GM12874 (cell line): ENCODE measurements around the gene RAB26.

ENCODE experiments used
- CTCF ChIP-seq: IDR thresholded peaks from 2 replicates; pipeline ENCODE4 v1.5.1; 2011; ENCODE audit warnings: low read depth, mild to moderate bottlenecking, control low read depth, low read length, moderate library complexity; ENCODE audit not compliant: insufficient read depth

The RAB26 gene

GRCh38 chr16:2156849-2157224 is 8.4 kb downstream of the RAB26 start:
- no peak for TF ChIP-seq CTCF

- no peak for TF ChIP-seq CTCF
Measured at GRCh38 chr16:2157480-2158261, 9.2 kb downstream of the RAB26 start.

- no peak for TF ChIP-seq CTCF
Measured at GRCh38 chr16:2158262-2158638, 9.8 kb downstream of the RAB26 start.

GRCh38 chr16:2159175-2159838 is 10.9 kb downstream of the RAB26 start:
- no peak for TF ChIP-seq CTCF

DNA sequence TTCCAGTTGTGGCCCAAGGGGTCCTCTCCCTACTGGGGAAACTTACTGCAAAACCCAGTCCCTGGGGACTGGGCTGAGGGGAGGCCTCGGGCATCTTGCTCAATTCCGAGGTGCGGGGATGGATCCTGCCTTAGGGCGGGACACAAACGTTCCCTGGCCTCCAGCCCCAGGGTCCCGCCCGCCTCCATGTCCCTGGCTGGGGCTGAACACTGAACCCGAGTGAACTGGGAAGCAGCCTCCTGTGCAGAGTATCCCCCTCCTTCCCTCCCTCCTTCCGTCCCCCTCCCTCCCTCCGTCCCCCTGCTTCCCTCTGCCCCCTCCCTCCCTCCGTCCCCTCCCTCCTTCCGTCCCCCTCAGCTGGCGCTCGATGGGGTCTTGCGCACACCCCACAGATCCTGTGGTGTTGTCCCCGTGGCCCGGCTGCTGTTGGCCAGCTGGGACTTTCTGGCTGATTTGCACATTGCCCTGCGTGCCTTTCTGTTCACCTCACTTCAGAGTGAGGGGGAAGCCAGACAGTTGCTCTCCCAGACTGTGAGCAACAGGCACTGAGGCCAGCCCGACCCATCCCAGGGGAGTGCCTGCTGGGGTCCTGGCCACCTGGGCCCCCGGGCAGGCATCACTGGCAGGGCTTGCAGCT is 12.6 kb downstream of the RAB26 start:
- no peak for TF ChIP-seq CTCF

DNA sequence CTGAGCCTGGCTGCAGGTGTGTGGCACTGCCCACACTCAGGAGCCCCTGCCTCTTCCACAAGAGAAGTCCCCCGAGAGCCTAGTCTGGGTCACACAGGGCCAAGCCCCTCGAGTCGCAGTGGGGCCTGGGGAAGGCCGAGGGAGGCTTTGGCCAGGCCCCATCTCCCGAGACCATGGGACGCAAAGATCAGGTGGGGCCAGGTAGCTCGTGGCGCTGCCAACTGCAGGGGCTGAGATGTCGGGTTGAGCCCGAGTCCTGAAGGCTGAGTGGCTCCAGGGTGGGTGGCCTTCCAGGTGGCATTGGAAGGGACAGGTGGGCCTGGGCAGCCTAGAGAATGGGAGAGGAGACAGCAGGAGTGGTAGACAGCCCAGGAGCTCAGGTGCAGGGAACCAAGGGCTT is 13.5 kb downstream of the RAB26 start:
- TF ChIP-seq CTCF, result no peak

DNA sequence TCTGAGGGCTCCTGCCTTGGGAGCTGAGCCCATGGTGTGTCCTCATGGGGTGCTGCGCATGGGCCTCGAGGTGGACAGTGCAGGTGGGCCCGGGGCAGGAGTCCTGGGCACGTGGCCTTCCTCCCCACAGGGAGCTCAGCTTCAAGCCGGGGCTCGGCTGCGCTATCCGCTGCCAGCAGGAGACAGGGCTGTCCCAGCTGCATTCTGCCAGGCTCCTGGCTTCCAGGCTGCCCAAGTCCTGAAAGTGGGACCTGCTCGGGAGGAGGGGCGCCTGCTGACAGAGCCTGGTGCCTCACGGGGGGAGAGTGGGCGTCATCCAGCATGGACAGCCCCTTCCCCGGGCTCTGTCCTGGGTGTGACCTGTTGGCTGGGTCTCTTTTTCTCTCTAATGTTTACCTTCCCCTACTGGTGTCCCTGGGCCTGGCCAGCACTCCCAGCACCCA is 14.3 kb downstream of the RAB26 start:
- no peak for TF ChIP-seq CTCF
